Erythroblast (primary cell): ENCODE results near the gene NABP2.
A peak's percentile ranks its signal among the peaks of the same experiment; 100 is the strongest.

Source experiments
- GATA1 ChIP-seq: IDR thresholded peaks from 2 replicates; pipeline ENCODE4 v1.6.1; 2011; ENCODE audit warnings: low read depth, mild to moderate bottlenecking, control low read depth, low read length, moderate library complexity
- POLR2A ChIP-seq: IDR thresholded peaks from 2 replicates; pipeline ENCODE4 v1.6.1; 2011; ENCODE audit warnings: mild to moderate bottlenecking, low read length

- TF ChIP-seq POLR2A = peak; percentile 98
- TF ChIP-seq GATA1 = no peak
These were observed 2.2 kb upstream of the NABP2 start, which contains the start of gene RNF41 for GRCh38 chr12:56221757-56222530.
